Gastroesophageal sphincter (tissue), 3 donors: Measurements from ENCODE around the gene SLCO3A1.

ENCODE experiments used
- CTCF ChIP-seq, 4 experiments: fragments of 200-600 bp in 2 of 4; fragments of 450-650 bp in 2 of 4; sonication (generic) in 1 of 4; IDR thresholded peaks; one replicate each; pipeline ENCODE4 v1.5.1; 2017 to 2019; ENCODE audit warnings: antibody characterized with exemption in 4 of 4, mild to moderate bottlenecking in 2 of 4, moderate library complexity in 2 of 4
- EP300 ChIP-seq: sonication (generic); formaldehyde crosslinking; IDR thresholded peaks from one replicate; pipeline ENCODE4 v1.6.1; 2017; ENCODE audit warnings: antibody characterized with exemption, mild to moderate bottlenecking
- POLR2A ChIP-seq, 2 donors: fragments of 450-650 bp; IDR thresholded peaks; one replicate each; pipeline ENCODE4 v1.6.1; 2017; ENCODE audit warnings: antibody characterized with exemption in 2 of 2, mild to moderate bottlenecking in 2 of 2, moderate library complexity in 1 of 2

- TF ChIP-seq CTCF (IDR thresholded peaks at IDR 0.05) (no peak), EP300 (no peak), POLR2A (IDR thresholded peaks at IDR 0.05) (no peak)
Observed at GRCh38 chr15:92006186-92007028, 152.9 kb downstream of the SLCO3A1 start.
